Liver (tissue), 9 donors: ENCODE data around the gene KRT80. TPM values are rescaled to one million over a fixed set of nuclear protein-coding genes. Genes with fewer than 3 reads are reported as not detected.

Experiments used
- DNase-seq: peaks from one replicate; pipeline ENCODE4 v3.0.0-alpha.2; 2017; ENCODE audit warnings: low spot score
- H3K27ac ChIP-seq, 2 donors: one replicate each; pipeline ENCODE4 v1.7.0; 2013; ENCODE audit warnings: inconsistent platforms in 2 of 2, low read length in 2 of 2, control low read depth in 1 of 2, low read depth in 1 of 2, mild to moderate bottlenecking in 1 of 2
- H3K27me3 ChIP-seq, 4 donors: one replicate each; pipeline versions ENCODE4 v1.6.1 to v1.7.0; 2013; ENCODE audit warnings: low read length in 3 of 4, inconsistent platforms in 1 of 4, mild to moderate bottlenecking in 1 of 4, moderate library complexity in 1 of 4; ENCODE audit not compliant: control insufficient read depth in 4 of 4, insufficient read depth in 4 of 4
- H3K36me3 ChIP-seq, 4 donors: one replicate each; pipeline versions ENCODE4 v1.6.1 to v1.7.0; 2013; ENCODE audit warnings: low read length in 3 of 4, mild to moderate bottlenecking in 3 of 4, low read depth in 1 of 4, moderate library complexity in 1 of 4; ENCODE audit not compliant: control insufficient read depth in 4 of 4, insufficient read depth in 3 of 4
- H3K4me1 ChIP-seq, 4 donors: one replicate each; pipeline versions ENCODE4 v1.6.1 to v1.7.0; 2013; ENCODE audit warnings: low read length in 3 of 4, mild to moderate bottlenecking in 3 of 4, moderate library complexity in 1 of 4; ENCODE audit not compliant: control insufficient read depth in 4 of 4, insufficient read depth in 4 of 4
- H3K4me3 ChIP-seq, 3 donors: one replicate each; pipeline versions ENCODE4 v1.6.1 to v1.7.0; 2013; ENCODE audit warnings: low read length in 3 of 3, control low read depth in 1 of 3, low read depth in 1 of 3, mild to moderate bottlenecking in 1 of 3
- H3K9ac ChIP-seq, 2 donors: one replicate each; pipeline ENCODE4 v1.7.0; 2013; ENCODE audit warnings: low read length in 2 of 2, mild to moderate bottlenecking in 2 of 2, moderate library complexity in 2 of 2, control low read depth in 1 of 2, low read depth in 1 of 2
- H3K9me3 ChIP-seq, 4 donors: one replicate each; pipeline versions ENCODE4 v1.6.1 to v1.7.0; 2013; ENCODE audit warnings: low read length in 3 of 4; ENCODE audit not compliant: control insufficient read depth in 4 of 4
- EGR1 ChIP-seq, 2 donors: IDR thresholded peaks; 2 replicates each; pipeline ENCODE4 v1.6.1; 2016 to 2018; ENCODE audit warnings: antibody characterized with exemption in 2 of 2, low read depth in 2 of 2
- FOXA1 ChIP-seq: IDR thresholded peaks from 2 replicates; pipeline ENCODE4 v1.6.1; 2016; ENCODE audit warnings: antibody characterized with exemption
- FOXA2 ChIP-seq: IDR thresholded peaks from 2 replicates; pipeline ENCODE4 v1.6.1; 2016; ENCODE audit warnings: antibody characterized with exemption
- GABPA ChIP-seq, 2 donors: IDR thresholded peaks in 1 of 2; conservative IDR thresholded peaks in 1 of 2; 2 replicates each; pipeline ENCODE4 v1.6.1; 2016; ENCODE audit warnings: antibody characterized with exemption in 2 of 2, mild to moderate bottlenecking in 1 of 2, moderate library complexity in 1 of 2
- RAD21 ChIP-seq, 2 donors: IDR thresholded peaks; 2 replicates each; pipeline ENCODE4 v1.6.1; 2016; ENCODE audit warnings: antibody characterized with exemption in 2 of 2, mild to moderate bottlenecking in 2 of 2
- RXRA ChIP-seq, 2 donors: IDR thresholded peaks; 2 replicates each; pipeline ENCODE4 v1.6.1; 2017 to 2018; ENCODE audit warnings: antibody characterized with exemption in 2 of 2, mild to moderate bottlenecking in 1 of 2
- WGBS: extraction: QIAGEN DNeasy Blood & Tissue Kit; methylation state at CpG from one replicate; pipeline ENCODE4 v1.1.7; 2013; 5-methylcytosine and 5-hydroxymethylcytosine counted together
- polyA plus RNA-seq, 2 donors: library from polyadenylated mRNA; stranded (reverse) in 1 of 2; unstranded in 1 of 2; fragments of 200-250 nt in 1 of 2; fragments of >200 nt in 1 of 2; fragmentation: Nextera tagmentation in 1 of 2; extraction: Ambion mirVana in 1 of 2; gene quantifications; one replicate each; pipeline versions ENCODE4 v1.2.1 to v1.2.3, GENCODE V29; 2013 to 2015
- total RNA-seq, 2 donors: library from RNA; depleted of rRNA; stranded (reverse); fragments of >200 nt; gene quantifications; one replicate each; pipeline ENCODE4 v1.2.3, GENCODE V29; 2014
- TF ChIP-seq, protein P1 (sequence below): IDR thresholded peaks from 2 replicates; pipeline ENCODE4 v1.6.1; 2016; ENCODE audit warnings: antibody characterized with exemption
- TF ChIP-seq, protein P2 (sequence below): IDR thresholded peaks from 2 replicates; pipeline ENCODE4 v1.6.1; 2016; ENCODE audit warnings: antibody characterized with exemption, mild to moderate bottlenecking
- TF ChIP-seq, protein P3 (sequence below): IDR thresholded peaks from 2 replicates; pipeline ENCODE4 v1.6.1; 2016; ENCODE audit warnings: antibody characterized with exemption
- donor health status: healthy.
- donor health status: healthy.
- donor health status: healthy.
- donor health status: healthy.
- donor health status: healthy.

The KRT80 gene
- total and polyA plus RNA-seq, 4 donors = 0.04 to 0.12 (median 0.07) TPM

- no peak overlapping the region for H3K27ac ChIP-seq
- H3K9me3 ChIP-seq = no peaks in the 10 kb centered on the region
- WGBS = 48% methylated on average over 19 of the region's 19 CpGs
- no peak overlapping the region for H3K4me3 ChIP-seq
- H3K9ac ChIP-seq = no peak overlapping the region
- no peaks in the 10 kb centered on the region for H3K36me3 ChIP-seq
- no peaks in the 10 kb centered on the region for H3K27me3 ChIP-seq
- DNase-seq = no peak
- no peak for TF ChIP-seq FOXA1
- no peak for TF ChIP-seq GABPA (IDR thresholded peaks at IDR 0.05 in 1 of 2, conservative IDR thresholded peaks at IDR 0.05 in 1 of 2)
- peaks cover 0 to 2% (median 0%) of the 10 kb centered on the region in 4 donors for H3K4me1 ChIP-seq
These were observed 11.5 kb upstream of the KRT80 start for GRCh38 chr12:52203079-52203921.

- Histone ChIP-seq H3K4me3 (no peak overlapping the region), H3K9me3 (no peaks in the 10 kb centered on the region), H3K36me3 (no peaks in the 10 kb centered on the region), H3K4me1 (peaks cover 0 to 3% (median 0%) of the 10 kb centered on the region in 4 donors), H3K9ac (no peak overlapping the region), H3K27ac (no peak overlapping the region), H3K27me3 (no peaks in the 10 kb centered on the region)
- WGBS = 54% methylated on average over 18 of the region's 18 CpGs
- TF ChIP-seq, protein P1, sequence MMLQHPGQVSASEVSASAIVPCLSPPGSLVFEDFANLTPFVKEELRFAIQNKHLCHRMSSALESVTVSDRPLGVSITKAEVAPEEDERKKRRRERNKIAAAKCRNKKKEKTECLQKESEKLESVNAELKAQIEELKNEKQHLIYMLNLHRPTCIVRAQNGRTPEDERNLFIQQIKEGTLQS = no peak
- TF ChIP-seq, protein P2, sequence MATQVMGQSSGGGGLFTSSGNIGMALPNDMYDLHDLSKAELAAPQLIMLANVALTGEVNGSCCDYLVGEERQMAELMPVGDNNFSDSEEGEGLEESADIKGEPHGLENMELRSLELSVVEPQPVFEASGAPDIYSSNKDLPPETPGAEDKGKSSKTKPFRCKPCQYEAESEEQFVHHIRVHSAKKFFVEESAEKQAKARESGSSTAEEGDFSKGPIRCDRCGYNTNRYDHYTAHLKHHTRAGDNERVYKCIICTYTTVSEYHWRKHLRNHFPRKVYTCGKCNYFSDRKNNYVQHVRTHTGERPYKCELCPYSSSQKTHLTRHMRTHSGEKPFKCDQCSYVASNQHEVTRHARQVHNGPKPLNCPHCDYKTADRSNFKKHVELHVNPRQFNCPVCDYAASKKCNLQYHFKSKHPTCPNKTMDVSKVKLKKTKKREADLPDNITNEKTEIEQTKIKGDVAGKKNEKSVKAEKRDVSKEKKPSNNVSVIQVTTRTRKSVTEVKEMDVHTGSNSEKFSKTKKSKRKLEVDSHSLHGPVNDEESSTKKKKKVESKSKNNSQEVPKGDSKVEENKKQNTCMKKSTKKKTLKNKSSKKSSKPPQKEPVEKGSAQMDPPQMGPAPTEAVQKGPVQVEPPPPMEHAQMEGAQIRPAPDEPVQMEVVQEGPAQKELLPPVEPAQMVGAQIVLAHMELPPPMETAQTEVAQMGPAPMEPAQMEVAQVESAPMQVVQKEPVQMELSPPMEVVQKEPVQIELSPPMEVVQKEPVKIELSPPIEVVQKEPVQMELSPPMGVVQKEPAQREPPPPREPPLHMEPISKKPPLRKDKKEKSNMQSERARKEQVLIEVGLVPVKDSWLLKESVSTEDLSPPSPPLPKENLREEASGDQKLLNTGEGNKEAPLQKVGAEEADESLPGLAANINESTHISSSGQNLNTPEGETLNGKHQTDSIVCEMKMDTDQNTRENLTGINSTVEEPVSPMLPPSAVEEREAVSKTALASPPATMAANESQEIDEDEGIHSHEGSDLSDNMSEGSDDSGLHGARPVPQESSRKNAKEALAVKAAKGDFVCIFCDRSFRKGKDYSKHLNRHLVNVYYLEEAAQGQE = no peak
- TF ChIP-seq RAD21 (IDR thresholded peaks at IDR 0.05) = no peak
- TF ChIP-seq, protein P3, sequence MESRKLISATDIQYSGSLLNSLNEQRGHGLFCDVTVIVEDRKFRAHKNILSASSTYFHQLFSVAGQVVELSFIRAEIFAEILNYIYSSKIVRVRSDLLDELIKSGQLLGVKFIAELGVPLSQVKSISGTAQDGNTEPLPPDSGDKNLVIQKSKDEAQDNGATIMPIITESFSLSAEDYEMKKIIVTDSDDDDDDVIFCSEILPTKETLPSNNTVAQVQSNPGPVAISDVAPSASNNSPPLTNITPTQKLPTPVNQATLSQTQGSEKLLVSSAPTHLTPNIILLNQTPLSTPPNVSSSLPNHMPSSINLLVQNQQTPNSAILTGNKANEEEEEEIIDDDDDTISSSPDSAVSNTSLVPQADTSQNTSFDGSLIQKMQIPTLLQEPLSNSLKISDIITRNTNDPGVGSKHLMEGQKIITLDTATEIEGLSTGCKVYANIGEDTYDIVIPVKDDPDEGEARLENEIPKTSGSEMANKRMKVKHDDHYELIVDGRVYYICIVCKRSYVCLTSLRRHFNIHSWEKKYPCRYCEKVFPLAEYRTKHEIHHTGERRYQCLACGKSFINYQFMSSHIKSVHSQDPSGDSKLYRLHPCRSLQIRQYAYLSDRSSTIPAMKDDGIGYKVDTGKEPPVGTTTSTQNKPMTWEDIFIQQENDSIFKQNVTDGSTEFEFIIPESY = no peak
- TF ChIP-seq RXRA (IDR thresholded peaks at IDR 0.05) = no peak
- TF ChIP-seq FOXA2 = no peak
- DNase-seq = no peak
These were observed 10.7 kb upstream of the KRT80 start for GRCh38 chr12:52202361-52203078.

DNA sequence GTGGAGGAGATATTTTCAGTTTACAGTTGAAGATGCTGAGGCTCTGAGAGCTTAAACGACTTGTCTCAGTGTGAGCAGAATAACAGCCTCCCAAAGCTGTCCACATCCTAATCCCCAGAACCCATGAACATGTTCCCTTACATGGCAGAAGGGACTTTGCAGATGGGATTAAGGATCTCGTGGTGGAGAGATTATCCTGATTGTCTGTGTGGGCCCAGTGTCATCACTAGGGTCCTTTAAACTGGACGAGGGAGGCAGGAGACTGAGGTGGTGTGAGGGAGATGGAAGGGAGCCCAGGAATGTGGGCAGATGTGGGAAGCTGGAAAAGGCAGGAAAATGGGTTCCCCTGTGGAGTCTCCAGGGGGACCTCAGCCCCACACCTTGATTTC is 9.6 kb upstream of the KRT80 start:
- H3K27ac ChIP-seq = no peak overlapping the region
- no peaks in the 10 kb centered on the region for H3K9me3 ChIP-seq
- WGBS = 44% methylated on average over 3 of the region's 3 CpGs
- no peak overlapping the region for H3K9ac ChIP-seq
- TF ChIP-seq EGR1 (IDR thresholded peaks at IDR 0.05; ENCODE audit: low read depth in 2 of 2) = no peak
- TF ChIP-seq FOXA1 = no peak
- no peaks in the 10 kb centered on the region for H3K27me3 ChIP-seq
- no peak for DNase-seq
- H3K4me3 ChIP-seq = no peak overlapping the region
- H3K4me1 ChIP-seq = peaks cover 0 to 3% (median 0%) of the 10 kb centered on the region in 4 donors
- H3K36me3 ChIP-seq = no peaks in the 10 kb centered on the region
